Sigmoid colon (tissue), 3 donors: ENCODE measurements around the gene ACOX3.

Experiments used
- CTCF ChIP-seq, 4 experiments: fragments of 450-650 bp in 3 of 4; fragments of 200-600 bp in 1 of 4; IDR thresholded peaks; one replicate each; pipeline ENCODE4 v1.5.1; 2016 to 2019; ENCODE audit warnings: antibody characterized with exemption in 4 of 4, mild to moderate bottlenecking in 3 of 4, moderate library complexity in 2 of 4
- POLR2A ChIP-seq, 2 donors: fragments of 450-650 bp; IDR thresholded peaks; one replicate each; pipeline ENCODE4 v1.6.1; 2016; ENCODE audit warnings: antibody characterized with exemption in 2 of 2, mild to moderate bottlenecking in 2 of 2, moderate library complexity in 2 of 2

DNA sequence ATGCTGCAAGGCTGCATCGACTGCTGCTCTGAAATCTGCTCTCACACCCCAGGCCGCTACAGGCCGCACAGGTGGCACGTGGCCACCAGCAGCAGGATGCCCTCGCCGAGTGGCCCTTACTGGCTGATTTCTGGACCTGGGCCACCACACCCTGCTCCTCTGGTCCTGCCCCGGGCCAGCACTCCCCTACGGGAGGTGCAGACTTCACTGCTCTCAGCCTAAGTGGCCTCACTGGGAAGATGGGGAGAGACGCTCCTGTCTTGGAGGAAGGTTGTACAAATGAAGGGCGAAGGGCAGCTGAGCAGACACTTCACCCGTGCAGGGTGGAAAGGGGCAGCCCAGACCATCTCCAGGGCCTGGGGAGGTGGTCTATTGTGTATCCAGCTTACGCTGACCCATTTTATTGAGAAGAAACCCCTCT is 72.5 kb downstream of the ACOX3 start:
- TF ChIP-seq CTCF (IDR thresholded peaks at IDR 0.05) (no peak), POLR2A (IDR thresholded peaks at IDR 0.05) (no peak)
